Measurements from ENCODE around the gene BFSP2. TPM values are rescaled to one million over a fixed set of nuclear protein-coding genes. Genes with fewer than 3 reads are reported as not detected.

BFSP2 gene
- total and polyA plus RNA-seq, 2 of the 13 experiments (the other 11 are each of a cell fraction or from before 2014, with no cell fraction given), result not detected

GRCh38 chr3:133368371-133369067 is 31.3 kb upstream of the BFSP2 start:
- DNase-seq (ENCODE audit: low spot score) (no peak), FAIRE-seq (no peak), ATAC-seq (no peak)
- in situ Hi-C loops (cut with HindIII; ENCODE audit: extremely low pct_ligation_motif_present, low pct_unique_long_range_greater_than_20kb), result no loop called here
- ChIA-PET POLR2A (no interaction called here), CTCF (ENCODE audit: low intra/inter-chr PET ratio, low total read pairs) (no interaction called here)
- H3K27ac ChIP-seq (ENCODE audit: extremely low read length, insufficient read depth, low read length), result no peak overlapping the region
- no peaks in the 10 kb centered on the region for H3K79me2 ChIP-seq (ENCODE audit: insufficient read depth, low read length)
- 21% methylated on average over 4 of the region's 4 CpGs for WGBS (ENCODE audit: low lambda C conversion rate)
- no peak overlapping the region for H2AFZ ChIP-seq (ENCODE audit: low read length)
- H4K20me1 ChIP-seq (ENCODE audit: insufficient read depth, low read length), result no peaks in the 10 kb centered on the region
- H3K4me1 ChIP-seq (ENCODE audit: insufficient read depth, low read length), result no peaks in the 10 kb centered on the region
- no peak overlapping the region for H3K9ac ChIP-seq (ENCODE audit: insufficient read depth, low read depth, low read length)
- no TSS peak for BruUV-seq (replicated peaks)
- no peaks in the 10 kb centered on the region for H3K9me3 ChIP-seq (ENCODE audit: low read length)
- intact Hi-C loops (cut with micrococcal nuclease; ENCODE audit: unreplicated experiment), result no loop called here
- H3K4me2 ChIP-seq (ENCODE audit: low read depth, low read length), result no peak overlapping the region
- no peak overlapping the region for H3K4me3 ChIP-seq (replicated peaks in 1 of 3; ENCODE audit: insufficient read depth in 1 of 3, low read depth in 2 of 3, low read length in 3 of 3)
- no peaks in the 10 kb centered on the region for H3K36me3 ChIP-seq (replicated peaks in 1 of 2; ENCODE audit: control insufficient read depth in 1 of 2, insufficient read depth in 2 of 2, low read length in 2 of 2)
- H3K27me3 ChIP-seq (ENCODE audit: control insufficient read depth in 1 of 2, insufficient read depth in 2 of 2, low read length in 2 of 2), result no peaks in the 10 kb centered on the region; a peak in 2 of 5 replicates
- TF ChIP-seq DZIP1 (CRISPR knock-in tag; IDR thresholded peaks at IDR 0.05) (no peak), PRMT3 (CRISPR knock-in tag; IDR thresholded peaks at IDR 0.05; ENCODE audit: borderline replicate concordance, low read depth) (no peak), MATR3 (CRISPR knock-in tag; IDR thresholded peaks at IDR 0.05) (no peak), ZNF549 (CRISPR knock-in tag; IDR thresholded peaks at IDR 0.05) (no peak), ZNF350 (CRISPR knock-in tag; IDR thresholded peaks at IDR 0.05; ENCODE audit: borderline replicate concordance, low read depth) (no peak), HMGA1 (CRISPR knock-in tag; conservative IDR thresholded peaks at IDR 0.05) (no peak), THRA (CRISPR knock-in tag; IDR thresholded peaks at IDR 0.05; ENCODE audit: borderline replicate concordance) (no peak), ZBTB39 (CRISPR knock-in tag; IDR thresholded peaks at IDR 0.05) (no peak), HIC2 (CRISPR knock-in tag; IDR thresholded peaks at IDR 0.05; ENCODE audit: low read depth) (no peak), TCF7 (IDR thresholded peaks at IDR 0.05; ENCODE audit: low read depth) (no peak), ATF1 (CRISPR knock-in tag; IDR thresholded peaks at IDR 0.05) (no peak), TMF1 (CRISPR knock-in tag; IDR thresholded peaks at IDR 0.05; ENCODE audit: low read depth) (no peak), ZNF234 (CRISPR knock-in tag; conservative IDR thresholded peaks at IDR 0.05) (no peak), FOXO1 (CRISPR knock-in tag; IDR thresholded peaks at IDR 0.05) (no peak), ZNF275 (CRISPR knock-in tag; IDR thresholded peaks at IDR 0.05; ENCODE audit: borderline replicate concordance) (no peak)
